K562 (cell line): ENCODE data around the gene PLCB4.

Experiments used
- ATF1 ChIP-seq, 2 experiments: fragments of 450-650 bp in 1 of 2; IDR thresholded peaks; 2 replicates each; pipeline ENCODE4 v1.6.1; 2016; ENCODE audit warnings: missing compliant biosample characterization in 1 of 2, missing genetic modification characterization in 1 of 2
- EP300 ChIP-seq: IDR thresholded peaks from 2 replicates; pipeline ENCODE4 v1.6.1; 2012; ENCODE audit warnings: low read length, improper control_type of control experiment
- FOXO4 ChIP-seq: fragments of 450-650 bp; formaldehyde crosslinking; IDR thresholded peaks from 2 replicates; pipeline ENCODE4 v1.4.0; 2020; ENCODE audit warnings: mild to moderate bottlenecking, moderate library complexity
- HDAC1 ChIP-seq, 2 experiments: fragments of 450-650 bp; IDR thresholded peaks; 2 replicates each; pipeline ENCODE4 v1.6.1; 2016 to 2017; ENCODE audit warnings: inconsistent platforms in 1 of 2, mild to moderate bottlenecking in 1 of 2, moderate library complexity in 1 of 2
- MAZ ChIP-seq, 2 experiments: fragments of 450-650 bp in 1 of 2; sonication (generic) in 1 of 2; formaldehyde crosslinking; IDR thresholded peaks in 1 of 2; conservative IDR thresholded peaks in 1 of 2; 2 replicates each; pipeline versions ENCODE4 v1.4.0 to v1.5.0; 2020; ENCODE audit warnings: mild to moderate bottlenecking in 1 of 2, missing genetic modification reagents in 1 of 2
- MED1 ChIP-seq: sonication (generic); formaldehyde crosslinking; IDR thresholded peaks from 2 replicates; pipeline ENCODE4 v1.8.1; 2023; ENCODE audit warnings: missing genetic modification reagents, borderline replicate concordance
- MTA2 ChIP-seq: fragments of 450-650 bp; IDR thresholded peaks from 2 replicates; pipeline ENCODE4 v1.6.1; 2016; ENCODE audit warnings: low read depth
- NRF1 ChIP-seq, 2 experiments: fragments of 450-650 bp; IDR thresholded peaks in 1 of 2; conservative IDR thresholded peaks in 1 of 2; 2 replicates each; pipeline ENCODE4 v1.6.1; 2014; ENCODE audit warnings: mild to moderate bottlenecking in 2 of 2
- POLR2A ChIP-seq: fragments of 450-650 bp; conservative IDR thresholded peaks from 2 replicates; pipeline ENCODE4 v1.6.1; 2016
- TAF1 ChIP-seq: IDR thresholded peaks from 2 replicates; pipeline ENCODE4 v1.6.1; 2011; ENCODE audit warnings: mild to moderate bottlenecking, low read length, moderate library complexity; ENCODE audit not compliant: insufficient read depth, control insufficient read depth, severe bottlenecking; ENCODE audit errors: extremely low read depth
- USF1 ChIP-seq: sonication (generic); formaldehyde crosslinking; IDR thresholded peaks from 2 replicates; pipeline ENCODE4 v1.9.0; 2022; ENCODE audit warnings: mild to moderate bottlenecking, missing genetic modification reagents
- TF ChIP-seq, protein P1 (sequence below), 3 experiments: IDR thresholded peaks in 2 of 3; conservative IDR thresholded peaks in 1 of 3; 2 replicates each; pipeline ENCODE4 v1.5.1; 2011 to 2012; ENCODE audit warnings: low read length in 3 of 3, mild to moderate bottlenecking in 3 of 3, control low read depth in 2 of 3, improper control_type of control experiment in 1 of 3, inconsistent platforms in 1 of 3, low read depth in 1 of 3, mixed read lengths in 1 of 3, moderate library complexity in 1 of 3; ENCODE audit not compliant: insufficient read depth in 2 of 3

DNA sequence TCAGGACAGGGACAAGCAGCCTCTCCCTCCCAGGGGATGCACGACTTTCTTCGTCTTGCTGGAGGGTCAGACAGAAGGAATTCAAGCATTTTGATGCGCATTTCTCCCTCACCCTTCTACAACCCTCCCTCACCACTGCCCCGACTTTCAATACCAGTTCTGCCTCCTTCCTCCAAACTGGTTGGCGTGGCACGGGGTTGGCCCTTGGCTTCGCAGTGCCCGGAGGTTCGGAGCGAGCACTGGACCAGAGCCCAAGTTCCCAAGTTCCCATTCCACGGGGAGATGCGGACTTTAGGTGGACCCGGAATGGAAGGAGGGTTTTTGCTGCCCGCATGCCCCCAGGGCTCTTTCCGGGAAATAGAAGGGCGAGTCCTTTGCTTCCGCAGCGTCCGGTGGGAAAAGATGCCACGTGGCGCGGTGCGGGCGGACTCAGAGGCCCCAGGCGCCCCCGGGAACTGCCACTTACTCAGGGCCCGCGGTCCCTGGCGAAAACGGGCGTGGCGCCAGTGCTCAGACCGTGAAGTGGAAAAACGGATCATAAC, 437.5 kb downstream of the PLCB4 start:
- TF ChIP-seq TAF1 (no peak), MED1 (CRISPR knock-in tag) (no peak), HDAC1 (IDR thresholded peaks at IDR 0.05) (no peak), USF1 (no peak), NRF1 (conservative IDR thresholded peaks at IDR 0.05 in 1 of 2, IDR thresholded peaks at IDR 0.05 in 1 of 2) (no peak), EP300 (no peak), MAZ (CRISPR knock-in tag; conservative IDR thresholded peaks at IDR 0.05 in 1 of 2, IDR thresholded peaks at IDR 0.05 in 1 of 2) (no peak), POLR2A (no peak), ATF1 (CRISPR knock-in tag; IDR thresholded peaks at IDR 0.05) (no peak), ATF1 (tag; IDR thresholded peaks at IDR 0.05) (no peak), FOXO4 (CRISPR knock-in tag) (no peak), MTA2 (no peak)
- TF ChIP-seq, protein P1, sequence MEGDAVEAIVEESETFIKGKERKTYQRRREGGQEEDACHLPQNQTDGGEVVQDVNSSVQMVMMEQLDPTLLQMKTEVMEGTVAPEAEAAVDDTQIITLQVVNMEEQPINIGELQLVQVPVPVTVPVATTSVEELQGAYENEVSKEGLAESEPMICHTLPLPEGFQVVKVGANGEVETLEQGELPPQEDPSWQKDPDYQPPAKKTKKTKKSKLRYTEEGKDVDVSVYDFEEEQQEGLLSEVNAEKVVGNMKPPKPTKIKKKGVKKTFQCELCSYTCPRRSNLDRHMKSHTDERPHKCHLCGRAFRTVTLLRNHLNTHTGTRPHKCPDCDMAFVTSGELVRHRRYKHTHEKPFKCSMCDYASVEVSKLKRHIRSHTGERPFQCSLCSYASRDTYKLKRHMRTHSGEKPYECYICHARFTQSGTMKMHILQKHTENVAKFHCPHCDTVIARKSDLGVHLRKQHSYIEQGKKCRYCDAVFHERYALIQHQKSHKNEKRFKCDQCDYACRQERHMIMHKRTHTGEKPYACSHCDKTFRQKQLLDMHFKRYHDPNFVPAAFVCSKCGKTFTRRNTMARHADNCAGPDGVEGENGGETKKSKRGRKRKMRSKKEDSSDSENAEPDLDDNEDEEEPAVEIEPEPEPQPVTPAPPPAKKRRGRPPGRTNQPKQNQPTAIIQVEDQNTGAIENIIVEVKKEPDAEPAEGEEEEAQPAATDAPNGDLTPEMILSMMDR (IDR thresholded peaks at IDR 0.05 in 2 of 3, conservative IDR thresholded peaks at IDR 0.05 in 1 of 3; ENCODE audit: insufficient read depth in 2 of 3, low read depth in 1 of 3, low read length in 3 of 3) = no peak
